GM18511 (cell line): ENCODE measurements around the gene SYNPR.

Experiments used
- ATAC-seq: cut with Tn5 transposase; IDR thresholded peaks from one replicate; pipeline ENCODE4 v1.9.1; 2021; ENCODE audit warnings: mild to moderate bottlenecking, moderate library complexity; ENCODE audit not compliant: unreplicated experiment

The SYNPR gene

GRCh38 chr3:63303238-63303637, 25.1 kb downstream of the SYNPR start:
- no peak for ATAC-seq

- no peak for ATAC-seq
Measured at GRCh38 chr3:63304421-63304820, 26.3 kb downstream of the SYNPR start.

GRCh38 chr3:63308072-63308471, 30.0 kb downstream of the SYNPR start:
- ATAC-seq: no peak

GRCh38 chr3:63309768-63310167, 31.7 kb downstream of the SYNPR start:
- ATAC-seq: no peak

GRCh38 chr3:63323766-63324165, 45.7 kb downstream of the SYNPR start:
- ATAC-seq: no peak

GRCh38 chr3:63324621-63325020, 46.5 kb downstream of the SYNPR start:
- ATAC-seq: no peak

- no peak for ATAC-seq
Measured at GRCh38 chr3:63325386-63325785, 47.3 kb downstream of the SYNPR start.

- no peak for ATAC-seq
Measured at GRCh38 chr3:63328365-63328764, 50.3 kb downstream of the SYNPR start.

GRCh38 chr3:63331520-63331919, 53.4 kb downstream of the SYNPR start:
- ATAC-seq: no peak

GRCh38 chr3:63333815-63334214, 55.7 kb downstream of the SYNPR start:
- ATAC-seq: no peak

GRCh38 chr3:63338351-63338750, 60.2 kb downstream of the SYNPR start:
- ATAC-seq: no peak

GRCh38 chr3:63343674-63344073, 65.6 kb downstream of the SYNPR start:
- ATAC-seq: peak; percentile 69

GRCh38 chr3:63344661-63345060, 66.6 kb downstream of the SYNPR start:
- ATAC-seq: no peak

- ATAC-seq: peak; percentile 76
Measured at GRCh38 chr3:63349583-63350573, 71.8 kb downstream of the SYNPR start.

- peak; percentile 83 for ATAC-seq
Measured at GRCh38 chr3:63351159-63352007, 73.3 kb downstream of the SYNPR start.

- ATAC-seq: no peak
Measured at GRCh38 chr3:63352008-63352279, 73.8 kb downstream of the SYNPR start.

- ATAC-seq: no peak
Measured at GRCh38 chr3:63353383-63353782, 75.3 kb downstream of the SYNPR start.

GRCh38 chr3:63354160-63354559, 76.1 kb downstream of the SYNPR start:
- ATAC-seq: no peak

- ATAC-seq: no peak
Measured at GRCh38 chr3:63355809-63356208, 77.7 kb downstream of the SYNPR start.

- no peak for ATAC-seq
Measured at GRCh38 chr3:63364495-63364894, 86.4 kb downstream of the SYNPR start.

- no peak for ATAC-seq
Measured at GRCh38 chr3:63364910-63365309, 86.8 kb downstream of the SYNPR start.

- no peak for ATAC-seq
Measured at GRCh38 chr3:63365671-63366070, 87.6 kb downstream of the SYNPR start.
